Astrocyte (in vitro differentiated cells and primary cell): ENCODE results near the gene DMRTB1.

Experiments used
- EZH2 ChIP-seq: IDR thresholded peaks from 2 replicates; pipeline ENCODE4 v1.6.1; 2012; ENCODE audit warnings: mild to moderate bottlenecking, low read length, inconsistent platforms; ENCODE audit not compliant: insufficient read depth
- TF ChIP-seq, protein P1 (sequence below): IDR thresholded peaks from 2 replicates; pipeline ENCODE4 v1.5.1; 2011; ENCODE audit warnings: low read depth, mild to moderate bottlenecking, inconsistent platforms, low read length, moderate library complexity; ENCODE audit not compliant: insufficient read depth

DNA sequence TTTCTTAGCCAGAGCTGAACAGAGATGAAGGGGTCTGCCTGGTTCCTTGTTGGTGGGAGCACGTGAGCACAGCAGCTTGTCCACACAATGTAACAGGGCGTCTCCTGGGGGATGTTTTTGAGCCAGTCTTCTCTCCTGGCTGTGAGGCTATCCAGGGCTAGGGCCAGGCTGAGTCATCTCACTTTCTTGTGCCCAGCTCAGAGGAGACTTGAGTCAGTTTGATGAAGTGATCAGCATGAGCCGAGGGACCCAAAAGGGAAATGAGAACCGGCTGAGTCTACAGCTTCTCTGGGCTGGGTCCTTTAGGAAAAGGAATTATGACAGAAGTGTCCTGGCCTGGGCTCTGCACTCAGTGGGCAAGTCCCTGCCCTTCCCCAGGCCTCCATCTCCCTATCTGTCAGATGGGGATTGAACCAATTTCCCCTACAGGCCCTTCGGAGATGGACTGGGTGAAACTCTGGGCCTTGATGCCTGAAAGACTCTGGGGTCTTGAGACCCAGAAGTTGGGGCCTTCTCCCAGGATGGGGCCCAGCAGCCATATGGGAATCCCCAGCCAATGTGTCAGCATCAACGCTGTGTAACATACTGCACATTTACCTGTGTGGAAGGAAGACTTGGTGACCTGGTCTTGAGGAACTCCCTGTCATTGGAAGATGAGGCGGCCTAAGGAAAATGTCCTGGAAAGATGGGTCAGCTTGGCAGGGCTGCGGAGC, 36.6 kb downstream of the DMRTB1 start:
- TF ChIP-seq EZH2 = no peak
- TF ChIP-seq, protein P1, sequence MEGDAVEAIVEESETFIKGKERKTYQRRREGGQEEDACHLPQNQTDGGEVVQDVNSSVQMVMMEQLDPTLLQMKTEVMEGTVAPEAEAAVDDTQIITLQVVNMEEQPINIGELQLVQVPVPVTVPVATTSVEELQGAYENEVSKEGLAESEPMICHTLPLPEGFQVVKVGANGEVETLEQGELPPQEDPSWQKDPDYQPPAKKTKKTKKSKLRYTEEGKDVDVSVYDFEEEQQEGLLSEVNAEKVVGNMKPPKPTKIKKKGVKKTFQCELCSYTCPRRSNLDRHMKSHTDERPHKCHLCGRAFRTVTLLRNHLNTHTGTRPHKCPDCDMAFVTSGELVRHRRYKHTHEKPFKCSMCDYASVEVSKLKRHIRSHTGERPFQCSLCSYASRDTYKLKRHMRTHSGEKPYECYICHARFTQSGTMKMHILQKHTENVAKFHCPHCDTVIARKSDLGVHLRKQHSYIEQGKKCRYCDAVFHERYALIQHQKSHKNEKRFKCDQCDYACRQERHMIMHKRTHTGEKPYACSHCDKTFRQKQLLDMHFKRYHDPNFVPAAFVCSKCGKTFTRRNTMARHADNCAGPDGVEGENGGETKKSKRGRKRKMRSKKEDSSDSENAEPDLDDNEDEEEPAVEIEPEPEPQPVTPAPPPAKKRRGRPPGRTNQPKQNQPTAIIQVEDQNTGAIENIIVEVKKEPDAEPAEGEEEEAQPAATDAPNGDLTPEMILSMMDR = no peak
